ENCODE data around the gene TSTD2.

The TSTD2 gene

GRCh38 chr9:97558701-97559101 is 74.5 kb downstream of the TSTD2 start:
- Histone ChIP-seq H2AK5ac (ENCODE audit: low read depth, low read length) (no peak overlapping the region), H3K14ac (ENCODE audit: low read length) (no peak overlapping the region), H3K4me1 (ENCODE audit: control insufficient read depth in 2 of 2, insufficient read depth in 1 of 2, low read depth in 1 of 2, low read length in 2 of 2) (peaks cover 0 to 5% of the 10 kb centered on the region in 2 donors), H3K79me1 (ENCODE audit: low read depth, low read length) (no peaks in the 10 kb centered on the region), H2AFZ (ENCODE audit: low read length) (no peak overlapping the region), H4K8ac (ENCODE audit: low read depth, low read length) (no peak overlapping the region), H3K36me3 (replicated peaks in 1 of 2; ENCODE audit: control insufficient read depth in 2 of 2, insufficient read depth in 2 of 2, low read length in 2 of 2) (no peaks in the 10 kb centered on the region), H3K9me3 (replicated peaks in 1 of 2; ENCODE audit: control insufficient read depth in 2 of 2, insufficient read depth in 1 of 2, low read depth in 1 of 2, low read length in 2 of 2) (no peaks in the 10 kb centered on the region), H2BK5ac (ENCODE audit: low read length) (no peak overlapping the region), H3K4ac (ENCODE audit: low read length) (no peak overlapping the region), H2BK12ac (ENCODE audit: low read length) (no peak overlapping the region), H3K9ac (ENCODE audit: low read depth, low read length, poor library complexity) (no peak overlapping the region), H3K23ac (ENCODE audit: low read depth, low read length, poor library complexity) (no peak overlapping the region), H3K18ac (ENCODE audit: low read length) (no peak overlapping the region), H3K27me3 (ENCODE audit: control insufficient read depth in 3 of 3, insufficient read depth in 3 of 3, low read depth in 1 of 3, low read length in 3 of 3) (peaks cover 0 to 35% (median 0%) of the 10 kb centered on the region in 3 experiments), H3K27ac (replicated peaks; ENCODE audit: low read length) (no peak overlapping the region), H3K4me2 (ENCODE audit: insufficient read depth, low read length, poor library complexity, severe bottlenecking) (no peak overlapping the region), H2BK15ac (ENCODE audit: low read length) (no peak overlapping the region), H4K91ac (ENCODE audit: low read depth, low read length, poor library complexity) (no peak overlapping the region), H2BK120ac (ENCODE audit: low read depth, low read length) (no peak overlapping the region), H3K4me3 (ENCODE audit: low read length in 2 of 2) (no peak overlapping the region)
- WGBS, 2 donors (ENCODE audit: extremely low coverage in 2 of 2, insufficient read length in 2 of 2, insufficient replicate concordance in 1 of 2) = no CpG with 5 or more reads among the region's 3 CpGs
- DNase-seq (ENCODE audit: low spot score) = no peak

GRCh38 chr9:97557606-97558095 is 75.5 kb downstream of the TSTD2 start:
- Histone ChIP-seq H2BK12ac (ENCODE audit: low read length) (no peak overlapping the region), H3K18ac (ENCODE audit: low read length) (no peak overlapping the region), H3K9ac (ENCODE audit: low read depth, low read length, poor library complexity) (no peak overlapping the region), H3K79me1 (ENCODE audit: low read depth, low read length) (no peaks in the 10 kb centered on the region), H2BK5ac (ENCODE audit: low read length) (no peak overlapping the region), H4K8ac (ENCODE audit: low read depth, low read length) (no peak overlapping the region), H2AK5ac (ENCODE audit: low read depth, low read length) (no peak overlapping the region), H3K27ac (replicated peaks; ENCODE audit: low read length) (no peak overlapping the region), H3K4ac (ENCODE audit: low read length) (no peak overlapping the region), H3K27me3 (ENCODE audit: control insufficient read depth in 3 of 3, insufficient read depth in 3 of 3, low read depth in 1 of 3, low read length in 3 of 3) (peaks cover 0 to 41% (median 0%) of the 10 kb centered on the region in 3 experiments), H3K9me3 (replicated peaks in 1 of 2; ENCODE audit: control insufficient read depth in 2 of 2, insufficient read depth in 1 of 2, low read depth in 1 of 2, low read length in 2 of 2) (no peaks in the 10 kb centered on the region), H2BK15ac (ENCODE audit: low read length) (no peak overlapping the region), H4K91ac (ENCODE audit: low read depth, low read length, poor library complexity) (no peak overlapping the region), H3K4me3 (ENCODE audit: low read length in 2 of 2) (no peak overlapping the region), H2BK120ac (ENCODE audit: low read depth, low read length) (no peak overlapping the region), H3K4me2 (ENCODE audit: insufficient read depth, low read length, poor library complexity, severe bottlenecking) (no peak overlapping the region), H3K14ac (ENCODE audit: low read length) (no peak overlapping the region), H3K36me3 (replicated peaks in 1 of 2; ENCODE audit: control insufficient read depth in 2 of 2, insufficient read depth in 2 of 2, low read length in 2 of 2) (no peaks in the 10 kb centered on the region), H2AFZ (ENCODE audit: low read length) (no peak overlapping the region), H3K4me1 (ENCODE audit: control insufficient read depth in 2 of 2, insufficient read depth in 1 of 2, low read depth in 1 of 2, low read length in 2 of 2) (peaks cover 0 to 3% of the 10 kb centered on the region in 2 donors), H3K23ac (ENCODE audit: low read depth, low read length, poor library complexity) (no peak overlapping the region)
- DNase-seq (ENCODE audit: low spot score) = no peak
- WGBS, 2 donors (ENCODE audit: extremely low coverage in 2 of 2, insufficient read length in 2 of 2, insufficient replicate concordance in 1 of 2) = no CpG with 5 or more reads among the region's 7 CpGs

- H3K4me2 ChIP-seq (ENCODE audit: insufficient read depth, low read length, poor library complexity, severe bottlenecking) = no peak overlapping the region
- H2AFZ ChIP-seq (ENCODE audit: low read length) = no peak overlapping the region
- H3K4me3 ChIP-seq (ENCODE audit: low read length in 2 of 2) = no peak overlapping the region
- H2BK120ac ChIP-seq (ENCODE audit: low read depth, low read length) = no peak overlapping the region
- H3K27ac ChIP-seq (replicated peaks; ENCODE audit: low read length) = no peak overlapping the region
- peaks cover 0 to 42% (median 0%) of the 10 kb centered on the region in 3 experiments for H3K27me3 ChIP-seq (ENCODE audit: control insufficient read depth in 3 of 3, insufficient read depth in 3 of 3, low read depth in 1 of 3, low read length in 3 of 3)
- H3K9ac ChIP-seq (ENCODE audit: low read depth, low read length, poor library complexity) = no peak overlapping the region
- peaks cover 0 to 3% of the 10 kb centered on the region in 2 donors for H3K4me1 ChIP-seq (ENCODE audit: control insufficient read depth in 2 of 2, insufficient read depth in 1 of 2, low read depth in 1 of 2, low read length in 2 of 2)
- no peak overlapping the region for H4K91ac ChIP-seq (ENCODE audit: low read depth, low read length, poor library complexity)
- no peak for DNase-seq (ENCODE audit: low spot score)
- no CpG with 5 or more reads among the region's 15 CpGs for WGBS, 2 donors (ENCODE audit: extremely low coverage in 2 of 2, insufficient read length in 2 of 2, insufficient replicate concordance in 1 of 2)
- no peak overlapping the region for H2BK15ac ChIP-seq (ENCODE audit: low read length)
- H3K9me3 ChIP-seq (replicated peaks in 1 of 2; ENCODE audit: control insufficient read depth in 2 of 2, insufficient read depth in 1 of 2, low read depth in 1 of 2, low read length in 2 of 2) = no peaks in the 10 kb centered on the region
- no peak overlapping the region for H3K18ac ChIP-seq (ENCODE audit: low read length)
- no peak overlapping the region for H3K4ac ChIP-seq (ENCODE audit: low read length)
- H2AK5ac ChIP-seq (ENCODE audit: low read depth, low read length) = no peak overlapping the region
- no peak overlapping the region for H4K8ac ChIP-seq (ENCODE audit: low read depth, low read length)
- H3K79me1 ChIP-seq (ENCODE audit: low read depth, low read length) = no peaks in the 10 kb centered on the region
- no peak overlapping the region for H2BK12ac ChIP-seq (ENCODE audit: low read length)
- H3K36me3 ChIP-seq (replicated peaks in 1 of 2; ENCODE audit: control insufficient read depth in 2 of 2, insufficient read depth in 2 of 2, low read length in 2 of 2) = no peaks in the 10 kb centered on the region
- no peak overlapping the region for H3K14ac ChIP-seq (ENCODE audit: low read length)
- no peak overlapping the region for H3K23ac ChIP-seq (ENCODE audit: low read depth, low read length, poor library complexity)
- H2BK5ac ChIP-seq (ENCODE audit: low read length) = no peak overlapping the region
Measured at GRCh38 chr9:97556721-97557605, 76.2 kb downstream of the TSTD2 start.

GRCh38 chr9:97556036-97556720 is 77.0 kb downstream of the TSTD2 start:
- Histone ChIP-seq H3K9me3 (replicated peaks in 1 of 2; ENCODE audit: control insufficient read depth in 2 of 2, insufficient read depth in 1 of 2, low read depth in 1 of 2, low read length in 2 of 2) (no peaks in the 10 kb centered on the region), H3K27ac (replicated peaks; ENCODE audit: low read length) (no peak overlapping the region), H4K91ac (ENCODE audit: low read depth, low read length, poor library complexity) (no peak overlapping the region), H3K36me3 (replicated peaks in 1 of 2; ENCODE audit: control insufficient read depth in 2 of 2, insufficient read depth in 2 of 2, low read length in 2 of 2) (no peaks in the 10 kb centered on the region), H3K4me3 (ENCODE audit: low read length in 2 of 2) (no peak overlapping the region), H3K27me3 (ENCODE audit: control insufficient read depth in 3 of 3, insufficient read depth in 3 of 3, low read depth in 1 of 3, low read length in 3 of 3) (peaks cover 0 to 38% (median 0%) of the 10 kb centered on the region in 3 experiments), H3K4me2 (ENCODE audit: insufficient read depth, low read length, poor library complexity, severe bottlenecking) (no peak overlapping the region), H3K4me1 (ENCODE audit: control insufficient read depth in 2 of 2, insufficient read depth in 1 of 2, low read depth in 1 of 2, low read length in 2 of 2) (peaks cover 0 to 3% of the 10 kb centered on the region in 2 donors), H2BK15ac (ENCODE audit: low read length) (no peak overlapping the region), H3K18ac (ENCODE audit: low read length) (peak overlapping the region; percentile 27), H2BK12ac (ENCODE audit: low read length) (no peak overlapping the region), H3K14ac (ENCODE audit: low read length) (no peak overlapping the region), H4K8ac (ENCODE audit: low read depth, low read length) (no peak overlapping the region), H2BK120ac (ENCODE audit: low read depth, low read length) (no peak overlapping the region), H3K79me1 (ENCODE audit: low read depth, low read length) (no peaks in the 10 kb centered on the region), H2AFZ (ENCODE audit: low read length) (no peak overlapping the region), H2BK5ac (ENCODE audit: low read length) (no peak overlapping the region), H3K23ac (ENCODE audit: low read depth, low read length, poor library complexity) (no peak overlapping the region), H3K9ac (ENCODE audit: low read depth, low read length, poor library complexity) (no peak overlapping the region), H3K4ac (ENCODE audit: low read length) (no peak overlapping the region), H2AK5ac (ENCODE audit: low read depth, low read length) (peak overlapping the region; percentile 48)
- no CpG with 5 or more reads among the region's 10 CpGs for WGBS, 2 donors (ENCODE audit: extremely low coverage in 2 of 2, insufficient read length in 2 of 2, insufficient replicate concordance in 1 of 2)
- no peak for DNase-seq (ENCODE audit: low spot score)

All from neuronal stem cell (in vitro differentiated cells).